ENCODE results near the gene CFL1. TPM values are rescaled to one million over a fixed set of nuclear protein-coding genes. Genes with fewer than 3 reads are reported as not detected.

The CFL1 gene
- total and polyA plus RNA-seq, 10 of the 15 experiments (the other 5 are each of a cell fraction or from before 2014, with no cell fraction given), result 164 to 2,994 (median 1,500) TPM

GRCh38 chr11:65890324-65891218 is 32.6 kb upstream of the CFL1 start, which contains the start of gene CCDC85B (continued):
- no peak for TF ChIP-seq BRCA1 (IDR thresholded peaks at IDR 0.05; ENCODE audit: low read depth, low read length)
- no peak for TF ChIP-seq WRNIP1 (IDR thresholded peaks at IDR 0.05; ENCODE audit: borderline replicate concordance, low read depth, low read length)
- TF ChIP-seq RCOR1 (conservative IDR thresholded peaks at IDR 0.05; ENCODE audit: low read depth, low read length), result no peak
- peak; percentile 78 for TF ChIP-seq SP1 (IDR thresholded peaks at IDR 0.05; ENCODE audit: low read depth, low read length)
- TF ChIP-seq RELA (IDR thresholded peaks at IDR 0.05; ENCODE audit: borderline replicate concordance, partially characterized antibody), result no peak
- TF ChIP-seq SMAD5 (IDR thresholded peaks at IDR 0.05; ENCODE audit: low read depth), result peak; percentile 72; the same call in 1 of the 2 replicates
- TF ChIP-seq ZZZ3 (IDR thresholded peaks at IDR 0.05; ENCODE audit: control insufficient read depth, insufficient read length, low read depth), result no peak
- TF ChIP-seq USF2 (IDR thresholded peaks at IDR 0.05; ENCODE audit: borderline replicate concordance, low read depth, low read length), result no peak
- peak; percentile 42; the same call in 1 of the 2 replicates for TF ChIP-seq NFYB (IDR thresholded peaks at IDR 0.05; ENCODE audit: insufficient read depth, low read depth, low read length)
- TF ChIP-seq ZNF384 (IDR thresholded peaks at IDR 0.05; ENCODE audit: borderline replicate concordance, low read depth, low read length), result no peak
- TF ChIP-seq CHD2 (IDR thresholded peaks at IDR 0.05; ENCODE audit: borderline replicate concordance, low read depth, low read length), result no peak
- TF ChIP-seq SIX5 (IDR thresholded peaks at IDR 0.05; ENCODE audit: low read depth, low read length, severe bottlenecking), result no peak
- TF ChIP-seq TBL1XR1 (IDR thresholded peaks at IDR 0.05; ENCODE audit: low read depth, low read length), result no peak
- TF ChIP-seq BHLHE40 (IDR thresholded peaks at IDR 0.05; ENCODE audit: borderline replicate concordance in 1 of 2, low read depth in 2 of 2, low read length in 1 of 2), result peak; percentile 88 to 97
- no peak for TF ChIP-seq ESRRA (IDR thresholded peaks at IDR 0.05; ENCODE audit: low read length)
- TF ChIP-seq ETV6 (conservative IDR thresholded peaks at IDR 0.05 in 1 of 2, IDR thresholded peaks at IDR 0.05 in 1 of 2; ENCODE audit: borderline replicate concordance in 1 of 2, low read depth in 1 of 2), result 0 out of 4 replicates have a peak, but pooled peaks of 1 of the 2 experiments have one; percentile 54
- no peak for TF ChIP-seq CHD1 (IDR thresholded peaks at IDR 0.05; ENCODE audit: low read depth, low read length)
- 0 out of 3 replicates have a peak, but pooled peaks of 1 of the 2 experiments have one; percentile 11 for TF ChIP-seq EGR1 (IDR thresholded peaks at IDR 0.05; ENCODE audit: borderline replicate concordance in 1 of 2, low read depth in 2 of 2, low read length in 2 of 2)
- TF ChIP-seq HDAC6 (IDR thresholded peaks at IDR 0.05; ENCODE audit: unreplicated experiment), result peak; percentile 75
- 0 out of 2 replicates have a peak, but pooled peaks have one; percentile 46 for TF ChIP-seq ASH2L (IDR thresholded peaks at IDR 0.05; ENCODE audit: borderline replicate concordance, low read depth)
- peak; percentile 36 to 48; a peak in 1 of 4 replicates for TF ChIP-seq IKZF2 (IDR thresholded peaks at IDR 0.05)
- TF ChIP-seq BCL3 (IDR thresholded peaks at IDR 0.05; ENCODE audit: borderline replicate concordance, insufficient read depth, low read depth, low read length, poor library complexity, severe bottlenecking), result no peak
- TF ChIP-seq ZNF274 (IDR thresholded peaks at IDR 0.05; ENCODE audit: insufficient read depth, insufficient read length), result no peak
- peak; percentile 21; the same call in 1 of the 2 replicates for TF ChIP-seq ZBED1 (IDR thresholded peaks at IDR 0.05; ENCODE audit: borderline replicate concordance)
- TF ChIP-seq RFX5 (IDR thresholded peaks at IDR 0.05; ENCODE audit: low read depth, low read length), result no peak
- TF ChIP-seq RBBP5 (conservative IDR thresholded peaks at IDR 0.05), result no peak
- peak; percentile 21; the same call in 1 of the 2 replicates for TF ChIP-seq EED (IDR thresholded peaks at IDR 0.05; ENCODE audit: low read depth)
- TF ChIP-seq CEBPB (IDR thresholded peaks at IDR 0.05; ENCODE audit: borderline replicate concordance in 1 of 2, low read depth in 2 of 2, low read length in 2 of 2), result no peak
- TF ChIP-seq TCF3 (IDR thresholded peaks at IDR 0.05; ENCODE audit: borderline replicate concordance, insufficient read depth, low read depth, low read length), result peak; percentile 81; the same call in 1 of the 2 replicates

All from GM12878 (cell line).